Panc1 (cell line): ENCODE data around the gene API5. TPM values are rescaled to one million over a fixed set of nuclear protein-coding genes. Genes with fewer than 3 reads are reported as not detected.

Experiments used
- ATAC-seq: fragments of 200-7000 bp; cut with Tn5 transposase; 2 replicates; pipeline ENCODE4 v1.9.1; 2020; ENCODE audit warnings: mild to moderate bottlenecking, moderate library complexity
- BruUV-seq: library from RNA; stranded (reverse); fragments of 400-500 nt; replicated peaks from 2 replicates; lab custom pipeline; 2021; lab: Mats Ljungman, UMichigan
- CTCF ChIA-PET: fragments of 300-600 bp; sonication (Branson Sonifier 250); formaldehyde crosslinking; loops from one replicate; lab custom pipeline; 2022; ENCODE audit warnings: antibody characterized with exemption; lab: Charles Lee
- POLR2A ChIA-PET: fragments of 300-600 bp; sonication (Branson Sonifier 250); formaldehyde crosslinking; loops from one replicate; lab custom pipeline; 2022; ENCODE audit warnings: antibody characterized with exemption; lab: Charles Lee
- DNase-seq: peaks from one replicate; pipeline ENCODE4 v3.0.0-alpha.2; 2010; ENCODE audit warnings: low read depth, low spot score
- H3K27ac ChIP-seq: 2 replicates; pipeline ENCODE4 v1.5.1; 2011; ENCODE audit warnings: mild to moderate bottlenecking, low read length, inconsistent platforms
- H3K27me3 ChIP-seq: fragments of 200-500 bp; sonication (Bioruptor generic); 2 replicates; pipeline ENCODE4 v1.6.0; 2014; ENCODE audit warnings: low read length, inconsistent platforms; ENCODE audit not compliant: control insufficient read depth, insufficient read depth
- H3K36me3 ChIP-seq: fragments of 200-500 bp; sonication (Bioruptor generic); 2 replicates; pipeline ENCODE4 v1.5.1; 2014; ENCODE audit warnings: inconsistent platforms, mild to moderate bottlenecking, low read length, moderate library complexity; ENCODE audit not compliant: control insufficient read depth, insufficient read depth
- H3K4me1 ChIP-seq: 2 replicates; pipeline ENCODE4 v1.5.1; 2011; ENCODE audit warnings: inconsistent platforms, mild to moderate bottlenecking, low read length, moderate library complexity; ENCODE audit not compliant: control insufficient read depth, insufficient read depth
- H3K4me3 ChIP-seq, 2 experiments: 2 replicates each; pipeline ENCODE4 v1.5.1; 2011 to 2012; ENCODE audit warnings: low read depth in 2 of 2, low read length in 2 of 2, mild to moderate bottlenecking in 2 of 2, inconsistent platforms in 1 of 2, moderate library complexity in 1 of 2
- H3K9me3 ChIP-seq: fragments of 200-500 bp; sonication (Bioruptor generic); 2 replicates; pipeline ENCODE4 v1.5.1; 2014; ENCODE audit warnings: low read depth, mild to moderate bottlenecking, inconsistent platforms, low read length, moderate library complexity; ENCODE audit not compliant: control insufficient read depth, insufficient read depth
- POLR2AphosphoS5 ChIP-seq: IDR thresholded peaks from 2 replicates; pipeline ENCODE4 v1.6.1; 2012; ENCODE audit warnings: mild to moderate bottlenecking, low read depth, low read length, moderate library complexity
- REST ChIP-seq, 2 experiments: IDR thresholded peaks; 2 replicates each; pipeline ENCODE4 v1.6.1; 2011 to 2012; ENCODE audit warnings: low read depth in 2 of 2, control low read depth in 1 of 2, low read length in 1 of 2, mild to moderate bottlenecking in 1 of 2, moderate library complexity in 1 of 2; ENCODE audit not compliant: insufficient read depth in 1 of 2
- SIN3A ChIP-seq: IDR thresholded peaks from 2 replicates; pipeline ENCODE4 v1.6.1; 2012; ENCODE audit warnings: low read depth, mild to moderate bottlenecking, low read length, moderate library complexity, borderline replicate concordance; ENCODE audit not compliant: insufficient read depth
- TCF7L2 ChIP-seq: IDR thresholded peaks from 2 replicates; pipeline ENCODE4 v1.6.1; 2011; ENCODE audit warnings: mild to moderate bottlenecking, low read depth, low read length, inconsistent platforms
- in situ Hi-C: cut with HindIII; loops from 2 replicates; pipeline ENCODE4 v1.10.0; 2016; ENCODE audit warnings: low sequenced_read_pairs, low pct_unique_long_range_greater_than_20kb
- intact Hi-C: fragments of 100-400 bp; cut with micrococcal nuclease; formaldehyde crosslinking; loops from one replicate; pipeline ENCODE4 v1.10.0; 2022; ENCODE audit not compliant: unreplicated experiment
- total RNA-seq: library from RNA; stranded (reverse); gene quantifications from one replicate; pipeline ENCODE4 v1.2.1, GENCODE V29; 2021; ENCODE audit not compliant: unreplicated experiment
- TF ChIP-seq, protein P1 (sequence below): fragments of 450-650 bp; IDR thresholded peaks from 2 replicates; pipeline ENCODE4 v1.5.1; 2017; ENCODE audit warnings: mild to moderate bottlenecking

API5 gene
- total RNA-seq, 1 experiment from 2014 or later, result 102 TPM

GRCh38 chr11:43315966-43316365, 4.2 kb downstream of the API5 start:
- Histone ChIP-seq H3K36me3 (peaks cover 2% of the 10 kb centered on the region), H3K27ac (no peak overlapping the region), H3K27me3 (no peaks in the 10 kb centered on the region), H3K4me3 (no peak overlapping the region), H3K4me1 (peaks cover 7% of the 10 kb centered on the region; the same call in 1 of the 2 replicates), H3K9me3 (no peaks in the 10 kb centered on the region)
- no TSS peak for BruUV-seq
- CTCF ChIA-PET, result no interaction called here
- in situ Hi-C loops, result no loop called here
- intact Hi-C loops, result no loop called here
- no peak for ATAC-seq
- no peak for TF ChIP-seq POLR2AphosphoS5
- TF ChIP-seq TCF7L2, result no peak
- TF ChIP-seq REST (IDR thresholded peaks at IDR 0.05; ENCODE audit: insufficient read depth in 1 of 2, low read depth in 2 of 2, low read length in 1 of 2), result no peak
- TF ChIP-seq SIN3A, result no peak
- TF ChIP-seq, protein P1, sequence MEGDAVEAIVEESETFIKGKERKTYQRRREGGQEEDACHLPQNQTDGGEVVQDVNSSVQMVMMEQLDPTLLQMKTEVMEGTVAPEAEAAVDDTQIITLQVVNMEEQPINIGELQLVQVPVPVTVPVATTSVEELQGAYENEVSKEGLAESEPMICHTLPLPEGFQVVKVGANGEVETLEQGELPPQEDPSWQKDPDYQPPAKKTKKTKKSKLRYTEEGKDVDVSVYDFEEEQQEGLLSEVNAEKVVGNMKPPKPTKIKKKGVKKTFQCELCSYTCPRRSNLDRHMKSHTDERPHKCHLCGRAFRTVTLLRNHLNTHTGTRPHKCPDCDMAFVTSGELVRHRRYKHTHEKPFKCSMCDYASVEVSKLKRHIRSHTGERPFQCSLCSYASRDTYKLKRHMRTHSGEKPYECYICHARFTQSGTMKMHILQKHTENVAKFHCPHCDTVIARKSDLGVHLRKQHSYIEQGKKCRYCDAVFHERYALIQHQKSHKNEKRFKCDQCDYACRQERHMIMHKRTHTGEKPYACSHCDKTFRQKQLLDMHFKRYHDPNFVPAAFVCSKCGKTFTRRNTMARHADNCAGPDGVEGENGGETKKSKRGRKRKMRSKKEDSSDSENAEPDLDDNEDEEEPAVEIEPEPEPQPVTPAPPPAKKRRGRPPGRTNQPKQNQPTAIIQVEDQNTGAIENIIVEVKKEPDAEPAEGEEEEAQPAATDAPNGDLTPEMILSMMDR, result no peak
- POLR2A ChIA-PET, result no interaction called here
- DNase-seq, result no peak

DNA sequence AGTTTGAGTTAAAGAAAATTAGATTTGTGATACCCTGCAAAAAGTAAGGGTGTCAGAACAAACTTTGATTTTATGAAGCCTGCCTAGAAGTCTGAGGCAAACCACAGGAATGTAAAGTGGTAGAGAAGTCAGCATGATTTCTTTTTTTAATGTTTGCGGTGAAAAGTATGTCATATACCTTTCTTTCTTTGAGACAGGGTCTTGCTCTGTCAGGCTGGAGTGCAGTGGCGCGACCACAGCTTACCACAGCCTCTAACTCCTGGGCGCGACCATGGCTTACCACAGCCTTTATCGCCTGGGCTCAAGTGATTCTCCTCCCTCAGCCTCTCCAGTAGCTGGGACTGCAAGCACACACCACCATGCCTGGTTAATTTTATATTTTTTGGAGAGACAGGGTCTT, 4.7 kb downstream of the API5 start:
- Histone ChIP-seq H3K27me3 (no peaks in the 10 kb centered on the region), H3K9me3 (no peaks in the 10 kb centered on the region), H3K27ac (no peak overlapping the region), H3K4me1 (peaks cover 7% of the 10 kb centered on the region; the same call in 1 of the 2 replicates), H3K36me3 (peaks cover 7% of the 10 kb centered on the region), H3K4me3 (no peak overlapping the region)
- TF ChIP-seq, protein P1, result no peak
- no peak for TF ChIP-seq POLR2AphosphoS5
- TF ChIP-seq TCF7L2, result no peak
- TF ChIP-seq SIN3A, result no peak
- TF ChIP-seq REST (IDR thresholded peaks at IDR 0.05; ENCODE audit: insufficient read depth in 1 of 2, low read depth in 2 of 2, low read length in 1 of 2), result no peak
- in situ Hi-C loops (no loop called here), intact Hi-C loops (no loop called here)
- no peak for DNase-seq
- no TSS peak for BruUV-seq
- ChIA-PET CTCF (no interaction called here), POLR2A (no interaction called here)
- ATAC-seq, result no peak
